K562 (cell line): ENCODE results near the gene DENND1A. TPM values are rescaled to one million over a fixed set of nuclear protein-coding genes. Genes with fewer than 3 reads are reported as not detected.

Experiments used
- AFF4 ChIP-seq: sonication (generic); formaldehyde crosslinking; IDR thresholded peaks from 2 replicates; pipeline ENCODE4 v1.8.0; 2023; ENCODE audit warnings: mild to moderate bottlenecking, missing genetic modification reagents
- BHLHE40 ChIP-seq: IDR thresholded peaks from 2 replicates; pipeline ENCODE4 v1.6.1; 2011; ENCODE audit warnings: low read length, improper control_type of control experiment
- CBFA2T2 ChIP-seq: fragments of 450-650 bp; conservative IDR thresholded peaks from 2 replicates; pipeline ENCODE4 v1.6.1; 2017; ENCODE audit warnings: mild to moderate bottlenecking
- ESRRA ChIP-seq: fragments of 450-650 bp; IDR thresholded peaks from 2 replicates; pipeline ENCODE4 v1.6.1; 2014; ENCODE audit warnings: low read depth, mild to moderate bottlenecking, moderate library complexity, borderline replicate concordance
- HDAC2 ChIP-seq: fragments of 450-650 bp; IDR thresholded peaks from 2 replicates; pipeline ENCODE4 v1.6.1; 2016; ENCODE audit warnings: mild to moderate bottlenecking
- HDAC6 ChIP-seq: IDR thresholded peaks from 2 replicates; pipeline ENCODE4 v1.6.1; 2012; ENCODE audit warnings: low read depth, mild to moderate bottlenecking, control low read depth, inconsistent platforms, low read length, moderate library complexity
- HOMEZ ChIP-seq: fragments of 250-450 bp; sonication (Bioruptor Pico); IDR thresholded peaks from 2 replicates; pipeline ENCODE4 v1.4.0; 2020; ENCODE audit warnings: mild to moderate bottlenecking, moderate library complexity
- KAT2B ChIP-seq: IDR thresholded peaks from one replicate; pipeline ENCODE4 v1.6.1; 2012; ENCODE audit warnings: low read depth, mild to moderate bottlenecking, control low read depth, inconsistent platforms, low read length, moderate library complexity
- NR2C2 ChIP-seq, 2 experiments: fragments of 200-800 bp in 1 of 2; sonication (Bioruptor generic) in 1 of 2; sonication (generic) in 1 of 2; formaldehyde crosslinking in 1 of 2; IDR thresholded peaks; 2 replicates each; pipeline versions ENCODE4 v1.6.1 to v1.8.0; 2016 to 2022; ENCODE audit warnings: mild to moderate bottlenecking in 1 of 2, missing compliant biosample characterization in 1 of 2, missing genetic modification characterization in 1 of 2, missing genetic modification reagents in 1 of 2
- RBM25 ChIP-seq: fragments of 200-400 bp; formaldehyde crosslinking; IDR thresholded peaks from 2 replicates; pipeline ENCODE4 v1.6.1; 2018; ENCODE audit warnings: low read length, low read depth, moderate library complexity; ENCODE audit not compliant: severe bottlenecking
- REST ChIP-seq, 2 experiments: fragments of 450-650 bp; formaldehyde crosslinking in 1 of 2; IDR thresholded peaks; 2 replicates each; pipeline versions ENCODE4 v1.4.0 to v1.6.1; 2014 to 2020; ENCODE audit warnings: mild to moderate bottlenecking in 2 of 2, borderline replicate concordance in 1 of 2, low read depth in 1 of 2
- ZNF134 ChIP-seq: fragments of 250-450 bp; sonication (Bioruptor Pico); conservative IDR thresholded peaks from 2 replicates; pipeline ENCODE4 v1.4.0; 2020
- ZNF143 ChIP-seq: sonication (generic); formaldehyde crosslinking; IDR thresholded peaks from 2 replicates; pipeline ENCODE4 v1.9.0; 2022; ENCODE audit warnings: mild to moderate bottlenecking, missing genetic modification reagents
- ZNF239 ChIP-seq: fragments of 250-450 bp; sonication (Bioruptor Pico); IDR thresholded peaks from 2 replicates; pipeline ENCODE4 v1.4.0; 2020; ENCODE audit warnings: mild to moderate bottlenecking
- polyA plus RNA-seq, 8 experiments: library from polyadenylated mRNA; depleted of rRNA in 4 of 8; stranded (reverse) in 5 of 8; unstranded in 3 of 8; fragments of >200 nt; fragmentation: Nextera tagmentation in 2 of 8; fragmentation: Illumina TruSeq in 1 of 8; extraction: Ambion mirVana in 2 of 8; extraction: Trizol in 1 of 8; gene quantifications; 2 replicates each; pipeline versions ENCODE4 v1.2.1 to v1.2.3, GENCODE V29; 2011 to 2014; ENCODE audit warnings: inconsistent platforms in 1 of 8, missing spikeins in 1 of 8
- total RNA-seq, 7 experiments: library from RNA; depleted of rRNA in 6 of 7; stranded (reverse); fragments of >200 nt in 6 of 7; fragmentation: Illumina TruSeq in 2 of 7; extraction: Trizol in 2 of 7; gene quantifications; 2 replicates each; pipeline versions ENCODE4 v1.2.1 to v1.2.3, GENCODE V29; 2011 to 2021; ENCODE audit warnings: low replicate concordance in 1 of 7

The DENND1A gene
- total and polyA plus RNA-seq, 9 of the 15 experiments (the other 6 are each of a cell fraction or from before 2014, with no cell fraction given) = 7.6 to 29.5 (median 15.7) TPM

- TF ChIP-seq HOMEZ (no peak), REST (IDR thresholded peaks at IDR 0.05; ENCODE audit: borderline replicate concordance) (peak; percentile 91), REST (CRISPR knock-in tag; IDR thresholded peaks at IDR 0.05; ENCODE audit: low read depth) (no peak), ESRRA (peak; percentile 77), NR2C2 (CRISPR knock-in tag; IDR thresholded peaks at IDR 0.05) (0 out of 2 replicates have a peak, but pooled peaks have one; percentile 9), NR2C2 (tag; IDR thresholded peaks at IDR 0.05) (no peak), KAT2B (no peak), HDAC6 (no peak), CBFA2T2 (0 out of 2 replicates have a peak, but pooled peaks have one; percentile 15), AFF4 (CRISPR knock-in tag) (no peak), ZNF134 (peak; percentile 80), RBM25 (peak; percentile 89), ZNF239 (CRISPR knock-in tag) (no peak), HDAC2 (peak; percentile 65; the same call in 1 of the 2 replicates), ZNF143 (peak; percentile 55; the same call in 1 of the 2 replicates), BHLHE40 (peak; percentile 51; the same call in 1 of the 2 replicates)
Measured at GRCh38 chr9:123353984-123354591, 575.8 kb downstream of the DENND1A start (continued).
